ENCODE results near the gene FBXL3.
"Not testable (repeated sequence)": the region's sequence is repeated elsewhere in the genome, so short reads cannot be mapped to it uniquely, and the experiment has no call there.

The FBXL3 gene

DNA sequence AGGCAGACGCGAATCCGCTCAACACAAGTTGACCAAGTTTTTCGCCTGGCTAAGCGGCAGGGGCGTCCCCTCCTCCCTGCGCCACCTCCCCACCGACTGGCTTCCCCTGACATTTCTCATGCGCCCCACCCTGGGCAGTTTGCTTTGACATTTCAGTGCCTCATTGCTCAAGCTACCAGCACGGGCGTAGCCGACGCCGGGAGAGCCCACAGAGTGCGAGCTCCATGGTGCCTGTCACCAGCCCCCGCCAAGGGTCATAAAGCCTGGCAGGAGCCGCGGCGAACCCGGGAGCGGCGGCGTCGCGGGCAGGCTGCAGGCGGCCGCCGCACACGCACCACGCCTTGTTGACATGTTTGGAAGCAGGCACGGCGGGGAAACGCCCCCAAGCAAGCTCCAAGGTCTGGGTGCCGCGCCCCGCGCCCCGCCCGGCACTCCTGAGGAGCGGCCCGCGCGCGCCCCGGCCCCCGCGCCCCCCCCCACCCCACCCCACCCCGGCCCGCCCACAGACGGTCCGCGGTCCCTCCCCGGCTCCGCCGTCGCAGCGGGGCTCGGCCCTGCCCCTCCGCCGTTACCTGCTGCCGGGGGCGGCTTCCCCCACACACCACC is 601 bp downstream of the FBXL3 start:
- DNase-seq: peak; percentile 72

DNA sequence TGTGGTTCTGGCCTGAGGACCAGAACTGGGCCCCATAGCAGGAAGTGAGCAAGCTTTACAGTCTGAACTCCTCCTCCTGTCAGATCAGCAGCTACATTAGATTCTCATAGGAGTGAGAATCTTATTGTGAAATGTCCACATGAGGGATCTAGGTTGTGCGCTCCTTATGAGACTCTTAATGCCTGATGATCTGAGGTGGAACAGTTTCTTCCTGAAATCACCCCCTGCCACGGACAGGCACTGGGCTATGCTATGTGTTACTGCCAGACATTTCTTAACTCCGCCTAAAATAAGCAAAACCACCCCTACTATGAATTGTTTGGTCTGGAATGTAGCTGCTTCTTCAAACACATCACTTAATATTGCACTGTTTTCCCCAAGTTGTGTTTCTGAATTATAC is 4.6 kb downstream of the FBXL3 start:
- no peak for DNase-seq

DNA sequence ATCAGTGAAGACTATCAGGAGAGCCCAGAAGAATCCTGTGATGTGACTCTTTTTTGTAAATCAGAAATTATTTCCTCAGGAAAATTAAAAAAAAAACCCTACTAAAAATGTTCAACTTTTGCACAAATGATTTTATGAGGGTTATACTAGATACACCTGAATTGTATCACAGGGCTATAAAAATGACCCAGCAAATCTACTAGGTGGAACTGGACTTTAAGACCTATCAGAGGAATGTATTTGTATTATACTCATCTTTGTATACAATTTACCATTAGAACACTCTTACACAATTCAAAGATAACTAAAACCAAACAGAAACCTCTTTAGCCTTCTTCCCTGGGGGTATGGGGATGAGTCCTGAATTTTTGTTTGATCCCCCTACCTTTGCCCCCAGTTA is 7.2 kb downstream of the FBXL3 start:
- no peak for DNase-seq

DNA sequence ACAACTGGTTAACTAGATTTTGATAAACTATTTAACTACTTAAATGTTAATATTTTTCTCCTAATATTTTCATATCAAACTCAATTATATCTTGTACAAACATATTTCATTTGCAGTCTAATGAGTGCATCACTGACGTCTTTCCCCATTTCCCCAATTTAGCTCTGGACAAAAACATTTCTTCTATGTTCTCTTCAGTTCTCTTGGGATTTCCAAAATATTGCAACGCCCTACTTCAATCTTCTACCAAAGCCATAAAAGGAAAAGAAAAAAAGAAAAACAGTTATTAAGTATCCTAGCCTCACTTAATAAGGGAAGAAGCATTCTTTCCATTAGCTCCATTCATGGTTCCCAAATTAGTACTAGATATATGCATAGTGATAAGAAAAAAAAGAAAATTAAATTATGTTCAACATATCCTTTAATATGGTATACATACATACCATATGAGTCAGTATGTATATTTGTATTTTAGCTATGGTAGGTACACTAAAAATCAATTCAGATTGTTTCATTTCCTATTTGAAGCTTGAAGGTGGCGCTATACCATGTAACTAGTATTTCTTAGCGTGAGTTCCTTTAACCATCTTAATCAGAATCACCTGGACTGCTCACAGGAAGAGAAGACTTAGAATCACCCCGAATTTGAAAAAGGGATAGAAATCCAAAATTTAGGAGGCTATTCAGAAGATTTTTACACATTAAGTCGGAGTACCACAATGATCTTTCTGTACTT is 9.9 kb downstream of the FBXL3 start:
- no peak for DNase-seq

- no peak for DNase-seq
Observed at GRCh38 chr13:77016251-77016812, 10.6 kb downstream of the FBXL3 start.

- DNase-seq: no peak
Observed at GRCh38 chr13:77014906-77015685, 11.9 kb downstream of the FBXL3 start.

DNA sequence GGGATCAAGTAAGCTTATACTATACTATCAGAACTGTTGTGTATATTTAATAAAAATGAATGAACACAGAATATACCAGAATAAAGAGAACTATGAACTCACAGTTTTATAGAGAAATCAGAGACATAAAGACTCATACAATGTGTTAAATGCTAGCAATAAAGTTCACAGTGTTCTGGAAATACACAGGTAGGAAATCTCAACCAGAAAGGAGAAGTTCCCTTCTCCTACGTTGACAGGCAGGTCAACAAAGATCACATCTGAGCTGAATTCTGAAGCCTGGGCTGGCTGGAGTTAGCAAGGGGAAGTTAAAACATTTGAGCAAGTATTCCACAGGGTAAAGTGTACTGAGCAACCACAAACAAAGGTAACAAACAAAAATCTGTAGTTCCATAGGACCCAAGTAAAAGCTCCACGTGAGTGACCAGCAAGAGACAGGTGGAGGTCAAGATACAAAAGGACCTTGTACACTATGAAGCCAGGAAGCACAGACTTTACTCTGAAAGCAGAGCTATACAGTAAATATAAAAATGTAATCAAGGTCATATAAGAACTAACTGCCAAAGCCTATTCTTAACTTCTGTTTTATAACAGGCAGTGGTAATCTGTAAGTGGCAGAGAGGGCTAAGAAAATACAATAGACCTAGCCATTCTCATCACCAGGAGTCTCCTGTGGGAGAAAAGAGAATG is 13.0 kb downstream of the FBXL3 start:
- DNase-seq: no peak

- not testable (repeated sequence) for DNase-seq
Observed at GRCh38 chr13:77009719-77010118, 17.2 kb downstream of the FBXL3 start.

DNA sequence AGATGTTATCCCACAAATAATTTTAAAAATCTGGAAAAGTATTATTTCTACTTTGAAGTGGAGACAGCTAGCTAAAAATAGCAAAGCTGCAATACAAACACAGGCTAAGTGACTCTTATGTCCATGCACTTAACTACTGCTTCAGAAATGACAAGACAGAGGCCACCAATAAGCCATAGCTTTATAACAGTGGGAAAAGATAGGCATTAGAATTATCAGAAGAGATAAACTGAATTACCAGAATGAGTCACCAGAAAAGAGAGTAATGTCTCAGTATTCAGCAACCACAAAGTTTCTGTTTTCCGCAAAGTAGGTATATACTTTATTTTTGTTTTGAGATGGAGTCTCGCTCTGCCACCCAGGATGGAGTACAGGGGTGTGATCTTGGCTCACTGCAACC is 17.9 kb downstream of the FBXL3 start:
- DNase-seq: no peak

DNA sequence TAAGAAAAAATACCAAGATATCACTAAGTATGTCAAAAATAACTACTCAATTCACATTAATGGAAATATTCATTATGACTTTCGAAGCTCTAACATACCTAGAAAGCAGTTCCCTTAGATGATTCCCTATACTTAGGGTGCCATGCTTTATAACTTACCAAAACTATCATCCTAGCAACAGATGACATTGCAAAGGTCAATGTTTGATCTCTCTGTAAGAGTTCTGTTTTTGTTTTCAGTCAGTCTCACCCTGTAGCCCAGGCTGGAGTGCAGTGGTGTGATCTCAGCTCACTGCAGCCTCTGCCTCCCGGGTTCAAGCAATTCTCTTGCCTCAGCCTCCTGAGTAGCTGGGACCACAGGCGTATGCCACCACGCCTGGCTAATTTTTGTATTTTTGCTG is 18.6 kb downstream of the FBXL3 start:
- DNase-seq: not testable (repeated sequence)

- peak; percentile 14 for DNase-seq
Observed at GRCh38 chr13:77002590-77003190, 24.3 kb downstream of the FBXL3 start.

GRCh38 chr13:77001963-77002587 is 24.9 kb downstream of the FBXL3 start:
- DNase-seq: no peak

DNA sequence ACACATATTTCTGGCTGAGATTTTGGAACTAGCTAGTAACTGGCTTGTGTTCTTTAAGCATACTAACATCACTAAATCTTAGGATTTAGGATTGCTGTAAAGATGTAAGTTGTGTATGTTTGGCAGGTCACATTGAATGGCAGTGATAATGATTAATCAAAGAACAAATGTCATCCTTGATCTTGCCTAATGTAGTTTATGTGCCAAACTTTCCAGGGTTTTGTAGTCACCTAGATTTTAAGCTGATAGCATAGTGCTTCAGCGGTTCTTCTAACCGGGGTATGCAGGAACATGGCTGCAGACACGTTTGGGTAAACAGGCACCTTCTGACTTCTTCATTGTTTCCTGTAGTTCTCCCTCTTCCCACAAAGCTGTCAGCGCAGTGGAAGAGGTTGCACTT is 25.4 kb downstream of the FBXL3 start:
- no peak for DNase-seq

- DNase-seq: no peak
Observed at GRCh38 chr13:77000475-77000874, 26.5 kb downstream of the FBXL3 start.

DNA sequence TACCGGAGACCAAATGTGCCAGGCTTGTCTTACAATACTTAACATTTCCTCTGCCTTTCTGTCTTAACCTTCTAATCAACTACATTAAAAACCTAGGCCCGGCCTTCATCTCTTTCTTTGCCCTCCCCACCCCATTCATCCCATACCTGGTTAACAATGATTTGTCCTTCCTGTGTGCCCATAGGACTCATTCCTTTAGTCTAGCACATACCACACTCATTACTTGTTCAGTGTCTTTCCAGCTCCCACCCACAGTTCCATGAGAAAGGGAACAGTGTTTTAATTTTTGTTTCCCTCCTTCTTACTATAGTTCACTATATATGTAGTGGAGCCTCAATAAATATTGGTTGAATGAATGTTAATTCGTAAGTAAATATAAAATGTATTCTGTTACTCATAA is 32.7 kb downstream of the FBXL3 start:
- no peak for DNase-seq

- no peak for DNase-seq
Observed at GRCh38 chr13:76993473-76993872, 33.5 kb downstream of the FBXL3 start.

- DNase-seq: no peak
Observed at GRCh38 chr13:76993021-76993420, 33.9 kb downstream of the FBXL3 start.

DNA sequence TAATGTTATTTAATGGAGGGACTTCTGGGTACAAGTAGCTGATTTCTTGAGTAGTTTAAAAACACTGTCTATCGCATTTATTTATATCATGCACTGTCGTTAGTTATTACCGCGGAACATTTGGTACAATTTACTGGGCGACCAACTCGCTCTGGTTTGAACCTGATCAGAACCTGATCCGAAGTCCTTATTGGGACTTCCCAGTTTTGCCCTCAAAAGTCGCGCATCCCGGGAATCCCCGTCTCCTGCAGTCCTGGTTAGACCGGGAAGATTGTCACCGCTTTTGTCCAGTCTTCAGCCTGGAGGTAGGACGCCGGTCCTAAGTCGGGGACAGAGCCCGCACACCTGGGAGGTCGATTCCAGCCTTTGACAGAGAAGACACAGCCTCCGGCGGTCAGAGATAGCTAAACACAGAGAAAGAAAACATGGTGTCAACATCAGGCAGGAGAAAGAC is 34.4 kb downstream of the FBXL3 start:
- peak; percentile 40 for DNase-seq

DNA sequence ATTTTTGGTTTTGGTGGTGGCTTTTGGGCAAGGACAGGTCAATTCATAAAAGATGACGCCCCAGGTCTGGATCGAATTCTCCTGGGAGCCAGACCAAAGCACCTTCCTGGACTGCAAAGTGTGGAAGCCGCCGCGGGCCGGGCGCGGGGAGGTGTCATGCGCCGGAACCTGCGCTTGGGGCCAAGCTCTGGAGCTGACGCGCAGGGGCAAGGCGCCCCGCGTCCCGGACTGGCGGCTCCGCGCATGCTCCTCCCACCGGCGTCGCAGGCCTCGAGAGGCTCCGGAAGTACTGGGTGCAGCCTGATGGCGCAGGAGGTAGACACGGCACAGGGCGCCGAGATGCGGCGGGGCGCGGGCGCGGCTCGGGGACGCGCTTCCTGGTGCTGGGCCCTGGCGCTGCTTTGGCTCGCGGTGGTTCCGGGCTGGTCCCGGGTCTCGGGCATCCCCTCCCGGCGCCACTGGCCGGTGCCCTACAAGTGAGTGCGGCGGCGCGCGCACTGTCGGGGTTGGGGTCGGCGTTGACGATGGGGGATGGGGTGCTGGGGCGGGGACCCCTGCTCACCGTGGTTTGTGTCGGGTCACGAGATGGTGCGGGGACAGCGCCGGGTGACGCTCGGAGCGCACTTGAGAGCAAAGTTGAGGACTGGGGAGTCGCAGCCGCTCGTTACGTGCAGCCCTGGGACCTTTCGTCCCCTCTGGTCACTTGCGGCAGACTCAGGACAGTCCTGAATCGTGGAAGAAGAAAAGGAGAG is 35.0 kb downstream of the FBXL3 start, which contains the start of gene CLN5:
TSS of gene CLN5 (plus strand) at position 286 of the 752 bp plus-strand sequence. CDS start at position 304, 18 bp downstream.
- DNase-seq: peak; percentile 95

- no peak for DNase-seq
Observed at GRCh38 chr13:76991432-76991795, 35.5 kb downstream of the FBXL3 start.

DNA sequence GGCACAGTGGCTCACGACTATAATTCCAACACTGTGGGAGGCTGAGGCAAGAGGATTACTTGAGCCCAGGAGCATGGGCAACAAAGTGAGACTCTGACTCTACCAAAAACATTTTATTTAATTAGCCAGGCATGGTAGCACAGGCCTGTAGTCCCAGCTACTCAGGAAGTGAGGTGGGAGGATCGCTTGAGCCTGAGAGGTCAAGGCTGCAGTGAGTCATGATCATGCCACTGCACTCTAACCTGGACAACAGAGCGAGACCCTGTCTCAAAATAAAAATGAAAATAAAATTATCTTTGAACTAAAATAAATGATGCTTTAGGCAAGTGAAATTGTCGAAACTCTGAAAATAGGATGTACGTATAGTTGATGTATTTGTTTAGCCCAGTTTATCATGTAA is 43.3 kb downstream of the FBXL3 start:
- DNase-seq: no peak

All from NCI-H1092 treated with DMSO at 0.1 percent for 48 hours (cell line).